ENCODE results near the gene ARHGEF40. TPM values are rescaled to one million over a fixed set of nuclear protein-coding genes. Genes with fewer than 3 reads are reported as not detected.

ARHGEF40 gene
- polyA plus RNA-seq, 4 donors: 69.0 to 102 (median 79.0) TPM

DNA sequence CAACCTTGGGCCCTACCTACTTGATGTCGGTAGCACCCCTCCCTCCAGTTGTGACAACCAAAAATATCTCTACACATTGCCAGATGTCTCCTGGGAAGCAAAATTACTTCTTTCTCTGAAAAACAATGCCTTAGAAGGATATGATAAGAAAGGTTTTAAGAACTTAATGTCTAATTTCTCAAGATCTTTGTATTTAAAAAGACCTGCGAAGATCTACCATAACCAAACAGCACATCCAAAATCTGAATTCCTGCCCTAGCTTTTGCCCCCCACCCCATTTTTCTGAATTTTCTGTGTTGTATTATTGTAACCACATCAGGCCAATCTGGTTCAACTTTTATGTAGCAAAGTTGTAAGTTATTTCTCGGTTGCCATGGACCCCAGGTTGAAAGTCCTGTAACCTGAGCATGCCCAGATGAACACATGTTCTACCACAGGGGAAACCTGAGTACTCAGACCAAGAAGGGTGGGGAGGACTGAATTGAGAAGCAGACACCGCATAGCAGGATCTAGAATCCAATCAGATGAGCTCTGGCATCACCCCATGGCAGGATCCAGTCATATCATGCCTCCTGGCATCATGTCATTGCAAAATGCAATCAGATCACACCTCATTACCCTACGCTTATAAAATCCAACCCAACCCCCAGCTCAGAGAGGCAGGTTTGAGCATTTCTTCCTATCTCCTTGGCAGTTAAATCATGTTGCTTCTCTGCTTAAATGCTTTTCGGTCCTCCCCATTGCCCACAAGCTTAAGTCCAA, 39.5 kb downstream of the ARHGEF40 start:
- no peak for DNase-seq (ENCODE audit: low read depth in 4 of 4, low spot score in 2 of 4)

DNA sequence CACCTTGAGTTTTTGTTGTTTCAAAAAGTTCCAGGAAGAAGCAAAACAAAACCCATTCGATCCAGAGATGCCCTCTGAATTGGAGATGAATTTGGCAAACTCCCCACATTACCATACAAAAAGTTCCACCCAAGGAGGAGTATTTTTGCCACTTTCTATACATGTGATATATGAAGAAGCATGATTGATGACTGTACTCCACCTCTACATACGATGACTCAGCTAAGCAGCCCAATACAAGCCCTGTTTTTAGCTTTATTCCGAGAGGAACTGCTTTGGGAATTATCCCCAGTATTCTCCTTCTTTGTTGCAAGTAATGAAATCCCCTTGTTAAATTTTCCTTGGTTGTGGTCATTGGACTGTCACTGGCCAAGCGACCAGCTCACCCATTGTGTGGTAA, 42.2 kb downstream of the ARHGEF40 start:
- DNase-seq (ENCODE audit: low read depth in 4 of 4, low spot score in 2 of 4): no peak

DNA sequence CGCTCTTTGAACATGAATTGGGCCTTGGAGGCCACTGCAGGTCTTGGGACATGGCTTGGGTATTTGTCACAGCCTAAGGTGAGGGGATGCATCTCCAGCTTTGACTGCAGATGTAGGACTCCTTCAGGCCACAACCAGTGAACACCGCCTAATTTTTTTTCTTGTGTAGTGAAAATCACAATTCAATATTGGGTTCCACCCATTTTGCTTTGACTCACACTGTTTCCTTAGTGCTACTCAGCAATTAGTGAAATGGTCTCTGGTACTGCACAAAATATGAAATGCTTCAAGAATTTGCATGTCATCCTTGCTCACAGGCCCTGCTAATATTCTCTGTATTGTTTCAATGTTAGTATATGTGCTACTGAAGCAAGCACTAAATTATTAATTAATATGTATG, 43.3 kb downstream of the ARHGEF40 start:
- DNase-seq (ENCODE audit: low read depth in 4 of 4, low spot score in 2 of 4): no peak

- no peak for DNase-seq (ENCODE audit: low read depth in 4 of 4, low spot score in 2 of 4)
These were observed 48.8 kb downstream of the ARHGEF40 start for GRCh38 chr14:21118933-21119332.

DNA sequence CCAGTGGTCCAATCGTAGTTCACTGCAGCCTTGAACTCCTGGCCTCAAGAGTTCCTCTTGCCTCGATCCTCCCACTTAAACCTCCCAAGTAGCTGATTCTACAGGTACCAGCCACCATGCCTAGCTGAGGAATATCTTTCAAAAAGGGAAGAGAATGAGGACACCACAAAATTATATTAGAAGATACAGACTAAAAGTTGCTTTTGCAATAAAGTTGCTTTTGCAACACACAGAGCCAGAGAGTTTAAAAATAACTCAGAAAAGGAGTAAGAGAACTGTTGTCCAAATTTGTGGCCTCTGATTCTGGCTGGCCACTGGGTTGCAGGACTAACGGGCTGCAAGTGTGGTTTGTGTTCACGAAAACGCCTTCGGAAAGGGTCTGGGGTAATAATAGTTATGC, 50.6 kb downstream of the ARHGEF40 start:
- no peak for DNase-seq (ENCODE audit: low read depth in 4 of 4, low spot score in 2 of 4)

DNA sequence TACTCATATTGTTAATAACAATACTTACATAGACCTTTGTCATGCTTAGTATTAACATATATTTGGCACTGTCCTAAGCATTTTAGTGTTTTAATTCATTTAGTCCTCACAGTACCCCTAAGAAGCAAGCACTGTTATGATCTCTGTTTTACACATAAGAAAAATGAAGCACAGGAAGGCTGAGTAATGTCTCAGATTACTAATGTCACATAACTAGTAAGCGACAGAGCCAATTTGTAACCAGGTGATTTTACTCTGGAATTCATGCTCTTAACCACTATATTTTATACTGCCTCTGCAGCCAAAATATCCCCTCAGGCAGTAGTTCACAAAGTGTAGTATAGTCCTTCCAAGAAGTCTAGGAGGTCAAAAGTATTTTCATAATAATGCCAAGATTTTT, 51.0 kb downstream of the ARHGEF40 start:
- DNase-seq (ENCODE audit: low read depth in 4 of 4, low spot score in 2 of 4): no peak

DNA sequence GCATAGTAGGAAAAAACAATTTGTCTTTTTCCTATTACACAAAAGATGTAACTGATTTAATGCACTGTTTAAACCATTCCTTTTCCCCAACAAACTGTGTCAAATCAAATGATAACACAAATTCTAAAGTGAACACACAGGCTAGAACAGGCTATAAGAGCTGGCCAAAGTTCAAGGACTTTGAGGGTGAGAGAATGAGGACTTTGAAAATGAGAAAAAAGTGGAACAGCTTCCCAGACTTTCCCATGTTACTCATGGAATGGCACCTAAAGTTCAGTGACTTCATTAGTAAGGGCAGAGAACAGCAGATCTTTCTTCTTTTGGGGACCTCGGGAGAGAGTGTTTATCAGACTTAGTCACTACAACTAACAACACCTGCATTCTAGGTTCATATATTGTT, 53.3 kb downstream of the ARHGEF40 start:
- DNase-seq (ENCODE audit: low read depth in 4 of 4, low spot score in 2 of 4): no peak

GRCh38 chr14:21133901-21134300, 63.8 kb downstream of the ARHGEF40 start:
- no peak for DNase-seq (ENCODE audit: low read depth in 4 of 4, low spot score in 2 of 4)

- DNase-seq (ENCODE audit: low read depth in 4 of 4, low spot score in 2 of 4): no peak
These were observed 65.9 kb downstream of the ARHGEF40 start for GRCh38 chr14:21136024-21136423.

Other genes starting within 250 kb of the ARHGEF40 start
- under 1 TPM in 3 of 4 donors, not detected in 1; 0.42 to 0.79 (median 0.66) TPM for gene RNASE3, start 178.9 kb upstream of the ARHGEF40 start, polyA plus RNA-seq (ENCODE audit: insufficient read length in 4 of 4)
- gene RNASE2, start 114.8 kb upstream of the ARHGEF40 start, polyA plus RNA-seq (ENCODE audit: insufficient read length in 4 of 4): 1 to 10 TPM in 2 of 4 donors, under 1 TPM in 2; 0.41 to 2.4 (median 1.1) TPM
- 100 to 1,000 TPM in 2 of 4 donors, 10 to 100 TPM in 2; 69.4 to 132 (median 96.9) TPM for gene METTL17, start 80.3 kb upstream of the ARHGEF40 start, polyA plus RNA-seq (ENCODE audit: insufficient read length in 4 of 4)
- 1 to 10 TPM; 1.2 to 2.0 (median 1.8) TPM for gene SLC39A2, start 71.0 kb upstream of the ARHGEF40 start, polyA plus RNA-seq (ENCODE audit: insufficient read length in 4 of 4)
- gene NDRG2, start 45.2 kb upstream of the ARHGEF40 start, polyA plus RNA-seq (ENCODE audit: insufficient read length in 4 of 4): 100 to 1,000 TPM; 154 to 172 (median 164) TPM
- 1 to 10 TPM; 2.6 to 4.0 (median 3.5) TPM for gene TPPP2, start 40.1 kb upstream of the ARHGEF40 start, polyA plus RNA-seq (ENCODE audit: insufficient read length in 4 of 4)
- gene RNASE13, start 35.5 kb upstream of the ARHGEF40 start, polyA plus RNA-seq (ENCODE audit: insufficient read length in 4 of 4): 1 to 10 TPM in 1 of 4 donors, under 1 TPM in 3; 0.17 to 1.1 (median 0.56) TPM
- gene RNASE7, start 27.9 kb upstream of the ARHGEF40 start, polyA plus RNA-seq (ENCODE audit: insufficient read length in 4 of 4): 1 to 10 TPM in 1 of 4 donors, under 1 TPM in 3; 0.46 to 1.2 (median 0.89) TPM
- gene RNASE8, start 12.5 kb upstream of the ARHGEF40 start, polyA plus RNA-seq (ENCODE audit: insufficient read length in 4 of 4): not detected
- gene ZNF219, start 28.4 kb downstream of the ARHGEF40 start, polyA plus RNA-seq (ENCODE audit: insufficient read length in 4 of 4): 10 to 100 TPM; 19.0 to 44.2 (median 36.0) TPM
- 1 to 10 TPM in 3 of 4 donors, under 1 TPM in 1; 0.47 to 1.7 (median 1.0) TPM for gene TMEM253, start 30.8 kb downstream of the ARHGEF40 start, polyA plus RNA-seq (ENCODE audit: insufficient read length in 4 of 4)
- gene OR5AU1, start 85.8 kb downstream of the ARHGEF40 start, polyA plus RNA-seq (ENCODE audit: insufficient read length in 4 of 4): under 1 TPM in 3 of 4 donors, not detected in 1; 0.03 to 0.09 (median 0.03) TPM
- gene HNRNPC, start 199.1 kb downstream of the ARHGEF40 start, polyA plus RNA-seq (ENCODE audit: insufficient read length in 4 of 4): 1,000 to 10,000 TPM in 1 of 4 donors, 100 to 1,000 TPM in 3; 878 to 1,023 (median 885) TPM
- under 1 TPM; 0.37 to 0.81 (median 0.61) TPM for gene RPGRIP1, start 209.8 kb downstream of the ARHGEF40 start, polyA plus RNA-seq (ENCODE audit: insufficient read length in 4 of 4)

Measured in left renal cortex interstitium (tissue), 4 donors.